ENCODE measurements around the gene ALX3. TPM values are rescaled to one million over a fixed set of nuclear protein-coding genes. Genes with fewer than 3 reads are reported as not detected.

The ALX3 gene
- total and polyA plus RNA-seq, 5 experiments from 2014 or later: not detected

DNA sequence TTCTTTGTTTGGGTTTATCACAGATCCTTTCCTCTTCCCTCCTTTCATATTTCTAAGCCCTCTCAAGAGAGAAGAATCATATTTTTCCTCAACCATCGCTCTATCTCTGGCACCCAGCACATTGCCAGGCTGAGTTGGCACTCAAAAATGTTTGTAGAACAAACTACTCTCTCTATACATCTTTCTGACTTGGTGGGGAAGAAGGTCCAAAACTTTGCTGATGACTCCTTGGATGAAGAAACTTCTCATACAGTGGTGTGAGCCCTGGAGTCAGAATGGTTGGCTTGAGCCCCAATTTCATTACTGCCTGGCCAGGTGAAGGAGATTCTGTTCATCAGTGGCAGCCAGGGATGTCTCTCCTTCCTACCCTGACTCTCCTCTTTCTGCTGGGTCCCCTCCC lies 11.9 kb downstream of the ALX3 start:
- DNase-seq (no peak), ATAC-seq (no peak)
- Mint-ChIP-seq H3K4me1 (peaks cover 0 to 6% (median 3%) of the 10 kb centered on the region in 4 donors), H3K36me3 (peaks cover 0 to 52% (median 6%) of the 10 kb centered on the region in 3 donors), H3K9me3 (no peaks in the 10 kb centered on the region), H3K27ac (peak overlapping the region in 3 of 10 donors; percentile 11 to 41 (median 34)), H3K27me3 (no peaks in the 10 kb centered on the region), H3K4me3 (no peak overlapping the region)
- POLR2A ChIA-PET: no interaction called here

DNA sequence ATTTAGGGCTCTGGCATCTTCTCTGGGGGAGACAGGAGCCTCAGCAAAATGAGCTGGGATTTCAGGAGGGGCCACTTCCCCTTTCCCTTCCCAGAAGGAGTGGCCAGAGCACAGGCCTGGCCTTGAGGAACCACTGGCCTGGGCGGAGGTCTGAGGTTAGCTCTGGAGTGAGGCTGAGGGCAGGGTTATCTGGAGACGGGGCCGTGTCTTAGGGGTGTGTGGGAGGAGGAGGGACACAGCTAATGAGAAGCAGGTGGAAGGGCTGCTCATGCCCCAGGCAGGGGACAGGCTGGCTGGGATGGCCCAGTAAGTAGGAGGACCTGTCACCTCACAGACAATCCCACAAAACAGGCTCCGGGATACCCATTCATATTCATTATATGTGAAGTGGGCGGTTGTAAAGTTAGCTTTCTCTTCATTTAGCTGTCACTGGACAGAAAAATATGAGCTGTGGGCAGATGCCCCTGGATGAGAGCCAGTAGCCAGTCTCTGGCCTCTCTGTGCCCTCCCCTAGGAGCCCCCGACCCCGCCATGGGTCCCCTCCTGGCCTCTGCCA lies 12.4 kb downstream of the ALX3 start:
- POLR2A ChIA-PET: no interaction called here
- H3K4me1 Mint-ChIP-seq: peaks cover 0 to 7% (median 4%) of the 10 kb centered on the region in 4 donors
- no peaks in the 10 kb centered on the region for H3K9me3 Mint-ChIP-seq
- peak overlapping the region in 1 of 10 donors; percentile 21 for H3K27ac Mint-ChIP-seq
- ATAC-seq (no peak), DNase-seq (no peak)
- peaks cover 0 to 57% (median 6%) of the 10 kb centered on the region in 3 donors for H3K36me3 Mint-ChIP-seq
- H3K4me3 Mint-ChIP-seq: no peak overlapping the region
- no peaks in the 10 kb centered on the region for H3K27me3 Mint-ChIP-seq

DNA sequence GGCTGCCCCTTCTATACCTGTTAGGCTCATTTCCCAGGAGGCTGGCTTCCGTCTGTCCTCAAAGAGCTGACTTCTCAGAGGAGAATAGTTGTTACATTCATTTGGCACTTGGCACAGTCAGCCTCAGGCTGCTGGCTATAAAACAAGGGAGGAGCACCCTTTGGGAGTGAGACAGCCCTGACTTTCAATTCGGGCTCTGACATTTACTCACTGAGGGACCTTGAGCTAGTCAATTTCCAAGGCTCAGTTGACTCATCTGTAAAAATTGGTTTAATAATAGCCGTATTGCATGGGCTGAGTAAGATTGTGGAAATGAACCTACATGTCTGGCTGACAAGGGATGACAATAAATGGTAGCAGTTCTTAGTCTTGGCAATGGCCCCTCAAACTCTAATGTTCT lies 13.7 kb downstream of the ALX3 start:
- no peak overlapping the region for H3K27ac Mint-ChIP-seq
- ATAC-seq (no peak), DNase-seq (no peak)
- no peaks in the 10 kb centered on the region for H3K9me3 Mint-ChIP-seq
- H3K4me3 Mint-ChIP-seq: no peak overlapping the region
- H3K4me1 Mint-ChIP-seq: peaks cover 0 to 11% (median 3%) of the 10 kb centered on the region in 4 donors
- POLR2A ChIA-PET: no interaction called here
- peaks cover 0 to 70% (median 9%) of the 10 kb centered on the region in 3 donors for H3K36me3 Mint-ChIP-seq
- no peaks in the 10 kb centered on the region for H3K27me3 Mint-ChIP-seq

DNA sequence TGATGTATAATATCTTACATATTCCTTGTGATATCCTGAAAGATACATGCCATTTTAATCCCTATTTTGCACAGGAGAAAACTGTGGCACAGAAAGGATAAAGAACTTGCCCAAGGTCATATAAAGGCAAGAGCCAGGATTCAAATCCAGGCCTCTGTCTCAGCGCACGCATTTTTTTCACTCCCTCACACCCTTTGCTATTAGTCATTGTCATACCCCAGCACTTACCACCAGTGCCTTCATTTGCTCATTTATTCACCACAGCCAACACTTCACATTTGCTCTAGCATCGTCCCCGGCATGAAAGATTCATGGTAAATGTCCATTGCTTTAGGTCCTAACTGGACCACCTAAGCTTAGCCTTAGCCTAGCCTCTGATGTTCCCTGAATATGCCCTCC lies 14.2 kb downstream of the ALX3 start:
- Mint-ChIP-seq H3K36me3 (peaks cover 0 to 75% (median 9%) of the 10 kb centered on the region in 3 donors), H3K27me3 (no peaks in the 10 kb centered on the region), H3K9me3 (no peaks in the 10 kb centered on the region), H3K4me1 (peaks cover 0 to 11% (median 3%) of the 10 kb centered on the region in 4 donors), H3K4me3 (no peak overlapping the region), H3K27ac (no peak overlapping the region)
- POLR2A ChIA-PET: no interaction called here
- no peak for ATAC-seq
- no peak for DNase-seq

DNA sequence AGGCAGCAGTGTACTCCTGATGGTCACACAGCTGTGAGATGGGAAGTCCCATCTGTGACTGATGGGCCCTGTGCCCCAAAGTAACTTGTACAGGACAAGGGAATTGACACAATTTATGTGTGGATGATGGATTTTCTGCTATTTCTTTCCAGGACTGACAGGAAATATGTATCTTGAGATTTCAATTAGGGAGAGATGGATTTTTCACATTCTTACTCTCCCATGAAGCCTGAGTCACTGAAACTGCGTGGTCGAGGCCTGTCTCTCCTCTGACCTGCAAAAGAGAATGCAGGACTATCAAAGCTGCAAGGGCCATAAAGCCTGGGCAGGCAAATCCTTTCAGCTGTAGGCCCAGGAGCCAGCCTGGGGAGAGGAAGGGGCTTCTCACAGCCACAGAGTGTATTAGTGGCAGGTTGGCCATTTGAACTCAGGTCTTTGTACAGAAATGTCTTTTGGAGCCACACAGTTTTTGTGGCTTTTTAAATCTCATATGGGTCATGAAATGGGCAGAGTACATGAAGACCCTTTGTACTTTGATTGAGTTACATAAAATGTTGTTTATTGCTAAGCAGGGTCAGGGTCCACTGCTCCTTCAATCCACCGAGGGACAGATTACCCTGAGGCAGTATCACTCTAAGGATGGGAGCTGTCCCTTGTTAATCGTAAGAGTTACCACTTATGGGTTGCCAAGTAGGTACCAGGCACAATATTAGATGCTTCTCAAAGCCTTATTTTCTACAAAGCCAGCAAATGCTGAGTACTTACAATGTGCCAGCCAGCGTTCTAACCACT lies 14.8 kb downstream of the ALX3 start:
- Mint-ChIP-seq H3K27ac (peak overlapping the region in 3 of 10 donors; percentile 8 to 65 (median 48)), H3K4me3 (no peak overlapping the region), H3K27me3 (no peaks in the 10 kb centered on the region), H3K36me3 (peaks cover 0 to 81% (median 9%) of the 10 kb centered on the region in 3 donors), H3K4me1 (peaks cover 0 to 11% (median 3%) of the 10 kb centered on the region in 4 donors), H3K9me3 (no peaks in the 10 kb centered on the region)
- DNase-seq (no peak), ATAC-seq (no peak)
- POLR2A ChIA-PET: no interaction called here

DNA sequence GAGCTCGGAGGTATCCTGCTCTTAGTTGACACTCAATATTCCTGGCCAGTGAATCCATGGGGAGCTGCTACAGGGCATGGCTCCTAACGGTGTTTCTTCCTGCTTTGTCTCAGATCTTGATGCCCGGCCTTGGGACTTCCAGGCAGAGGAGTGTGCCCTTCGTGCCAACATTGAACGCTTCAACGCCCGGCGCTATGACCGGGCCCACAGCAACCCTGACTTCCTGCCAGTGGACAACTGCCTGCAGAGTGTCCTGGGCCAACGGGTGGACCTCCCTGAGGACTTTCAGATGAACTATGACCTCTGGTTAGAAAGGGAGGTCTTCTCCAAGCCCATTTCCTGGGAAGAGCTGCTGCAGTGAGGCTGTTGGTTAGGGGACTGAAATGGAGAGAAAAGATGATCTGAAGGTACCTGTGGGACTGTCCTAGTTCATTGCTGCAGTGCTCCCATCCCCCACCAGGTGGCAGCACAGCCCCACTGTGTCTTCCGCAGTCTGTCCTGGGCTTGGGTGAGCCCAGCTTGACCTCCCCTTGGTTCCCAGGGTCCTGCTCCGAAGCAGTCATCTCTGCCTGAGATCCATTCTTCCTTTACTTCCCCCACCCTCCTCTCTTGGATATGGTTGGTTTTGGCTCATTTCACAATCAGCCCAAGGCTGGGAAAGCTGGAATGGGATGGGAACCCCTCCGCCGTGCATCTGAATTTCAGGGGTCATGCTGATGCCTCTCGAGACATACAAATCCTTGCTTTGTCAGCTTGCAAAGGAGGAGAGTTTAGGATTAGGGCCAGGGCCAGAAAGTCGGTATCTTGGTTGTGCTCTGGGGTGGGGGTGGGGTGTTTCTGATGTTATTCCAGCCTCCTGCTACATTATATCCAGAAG lies 16.7 kb downstream of the ALX3 start:
- peaks cover 0 to 97% (median 15%) of the 10 kb centered on the region in 3 donors for H3K36me3 Mint-ChIP-seq
- H3K9me3 Mint-ChIP-seq: no peaks in the 10 kb centered on the region
- no peaks in the 10 kb centered on the region for H3K27me3 Mint-ChIP-seq
- peak overlapping the region in 1 of 10 donors; percentile 38 for H3K27ac Mint-ChIP-seq
- ATAC-seq (peak; percentile 78 to 83), DNase-seq (peak; percentile 35 to 76 (median 60))
- POLR2A ChIA-PET: interaction anchor here (0.6 kb wide), 1 partner anchor 19 kb away, joined by 5 read pairs; no protein-coding TSS in a partner anchor
- peaks cover 0 to 11% (median 3%) of the 10 kb centered on the region in 4 donors for H3K4me1 Mint-ChIP-seq
- H3K4me3 Mint-ChIP-seq: no peak overlapping the region

DNA sequence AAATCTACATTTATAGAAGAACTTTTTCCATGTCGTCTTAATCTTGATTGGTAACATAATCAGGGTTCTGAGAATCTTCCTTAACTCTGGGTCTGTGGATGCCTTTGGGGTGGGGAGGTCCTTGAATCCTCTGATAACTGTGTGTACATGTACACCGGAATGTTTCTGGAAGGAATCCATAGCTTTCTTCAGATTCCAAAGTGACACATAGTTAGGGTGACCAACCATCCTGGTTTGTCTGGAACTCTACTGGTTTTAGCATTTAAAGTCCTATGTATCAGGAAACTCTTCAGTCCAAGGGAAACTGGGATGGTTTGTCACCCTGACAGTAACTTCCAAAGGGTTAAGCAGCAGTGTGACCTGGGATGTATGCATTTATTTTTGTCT lies 19.2 kb downstream of the ALX3 start:
- DNase-seq (no peak), ATAC-seq (no peak)
- Mint-ChIP-seq H3K36me3 (peaks cover 0 to 99% (median 26%) of the 10 kb centered on the region in 3 donors), H3K4me3 (no peak overlapping the region), H3K4me1 (peaks cover 0 to 12% (median 4%) of the 10 kb centered on the region in 4 donors), H3K9me3 (no peaks in the 10 kb centered on the region), H3K27me3 (no peaks in the 10 kb centered on the region), H3K27ac (peak overlapping the region in 1 of 10 donors; percentile 17)
- POLR2A ChIA-PET: interaction anchor here (1.5 kb wide), 1 partner anchor 16 kb away, joined by 6 read pairs; the partner anchor contains the start of gene STRIP1

DNA sequence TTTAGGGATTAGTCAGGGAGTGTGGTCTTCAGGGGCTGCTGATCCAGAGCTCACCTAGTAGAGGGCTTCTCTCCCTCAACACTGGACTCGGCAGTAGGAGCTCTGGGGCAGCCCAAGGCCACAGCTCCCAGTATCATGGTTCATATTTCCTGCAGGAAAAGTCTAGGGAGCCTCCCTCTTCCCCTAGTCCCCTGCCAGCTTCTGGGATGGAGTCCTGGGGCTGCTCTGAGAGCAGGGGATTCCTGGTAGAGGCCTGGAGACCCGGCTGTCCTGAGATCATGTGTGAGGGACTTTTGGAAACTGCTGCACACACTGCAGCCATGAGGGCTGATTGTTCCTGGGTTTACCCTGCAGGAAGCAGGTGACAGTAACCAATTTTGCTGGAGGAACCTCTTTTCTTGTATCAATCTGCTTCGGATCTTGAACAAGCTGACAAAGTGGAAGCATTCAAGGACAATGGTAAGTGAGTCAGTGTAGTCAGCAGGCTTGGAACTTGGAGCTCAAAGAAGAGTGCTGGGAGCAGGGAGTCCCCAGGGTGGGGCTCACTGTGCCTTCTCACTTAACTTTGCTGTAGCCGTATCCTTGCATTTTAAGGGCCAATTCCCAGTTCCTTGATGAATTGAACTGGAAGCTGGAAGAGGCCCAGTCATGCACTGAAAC lies 19.7 kb downstream of the ALX3 start:
- no peaks in the 10 kb centered on the region for H3K27me3 Mint-ChIP-seq
- no peak overlapping the region for H3K4me3 Mint-ChIP-seq
- DNase-seq: no peak
- ATAC-seq: no peak
- H3K4me1 Mint-ChIP-seq: peaks cover 0 to 12% (median 4%) of the 10 kb centered on the region in 4 donors
- H3K27ac Mint-ChIP-seq: no peak overlapping the region
- peaks cover 0 to 99% (median 32%) of the 10 kb centered on the region in 3 donors for H3K36me3 Mint-ChIP-seq
- POLR2A ChIA-PET: no interaction called here
- no peaks in the 10 kb centered on the region for H3K9me3 Mint-ChIP-seq

DNA sequence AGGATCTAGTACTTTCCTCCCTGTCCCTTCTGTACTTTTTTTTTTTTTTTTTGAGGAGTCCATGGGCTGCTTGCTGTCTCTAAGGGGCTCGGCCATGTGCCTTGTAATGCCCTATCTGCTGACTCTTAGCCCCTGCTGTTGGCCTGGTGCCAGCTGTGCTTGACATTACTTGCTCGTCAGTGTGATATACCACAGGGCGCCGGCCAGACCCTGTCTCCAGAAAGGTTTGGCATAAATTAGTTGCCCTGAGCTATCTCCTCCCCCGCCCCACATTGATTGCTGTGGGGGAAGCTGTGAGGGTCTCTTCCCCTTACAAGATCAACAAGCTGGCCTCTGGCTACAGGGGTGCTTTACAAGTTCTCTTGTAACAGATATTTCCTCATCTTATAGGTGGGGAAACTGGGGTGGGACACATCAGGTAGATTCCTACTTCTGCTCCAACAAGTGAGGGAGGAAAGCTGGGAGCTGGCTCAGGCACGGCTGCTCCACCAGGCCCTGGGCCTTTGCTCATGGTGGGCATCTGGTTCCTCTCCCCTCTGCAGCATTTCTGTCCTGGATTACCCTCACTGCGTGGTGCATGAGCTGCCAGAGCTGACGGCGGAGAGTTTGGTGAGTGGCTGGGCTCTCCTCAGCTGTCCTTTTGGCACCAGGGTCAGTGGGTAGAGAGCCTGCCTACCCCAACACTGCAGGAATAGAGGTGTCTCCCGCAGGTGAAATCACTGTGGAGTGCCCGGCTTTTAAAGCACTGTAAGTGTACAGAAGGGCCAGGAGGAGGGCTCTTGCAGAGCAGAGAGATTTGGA lies 20.5 kb downstream of the ALX3 start:
- DNase-seq: no peak
- no peak overlapping the region for H3K4me3 Mint-ChIP-seq
- POLR2A ChIA-PET: interaction anchor here (0.7 kb wide), 1 partner anchor 42 kb away, joined by 7 read pairs; no protein-coding TSS in a partner anchor
- no peak for ATAC-seq
- no peaks in the 10 kb centered on the region for H3K27me3 Mint-ChIP-seq
- H3K9me3 Mint-ChIP-seq: no peaks in the 10 kb centered on the region
- H3K36me3 Mint-ChIP-seq: peaks cover 0 to 98% (median 35%) of the 10 kb centered on the region in 3 donors
- H3K4me1 Mint-ChIP-seq: peaks cover 0 to 12% (median 4%) of the 10 kb centered on the region in 4 donors
- H3K27ac Mint-ChIP-seq: peak overlapping the region in 1 of 10 donors; percentile 18

DNA sequence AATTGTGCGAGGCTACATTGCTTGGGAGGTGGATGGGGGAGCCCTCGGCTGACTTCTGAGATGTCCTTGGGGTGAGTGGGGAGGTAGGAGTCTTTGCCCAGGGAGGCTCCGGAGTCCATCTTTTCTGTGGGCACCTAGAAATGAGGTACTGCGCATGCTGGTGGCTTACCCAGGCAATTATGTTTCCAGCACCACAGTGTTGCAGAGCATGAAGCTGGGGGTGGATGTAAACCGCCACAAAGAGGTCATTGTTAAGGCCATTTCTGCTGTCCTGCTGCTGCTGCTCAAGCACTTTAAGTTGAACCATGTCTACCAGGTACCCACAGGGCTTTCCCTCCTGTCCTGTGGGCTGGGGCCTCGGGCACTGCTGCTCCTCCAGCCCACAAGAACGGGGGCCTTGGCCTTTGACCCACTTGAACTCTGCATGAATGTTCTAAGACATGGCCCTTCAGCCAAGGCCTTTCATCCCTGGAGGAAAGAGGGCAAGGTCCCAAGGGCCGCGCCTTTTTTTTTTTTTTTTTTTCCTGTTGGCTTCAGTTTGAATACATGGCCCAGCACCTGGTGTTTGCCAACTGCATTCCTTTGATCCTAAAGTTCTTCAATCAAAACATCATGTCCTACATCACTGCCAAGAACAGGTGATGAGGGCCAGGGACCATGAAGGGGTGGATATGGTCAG lies 21.4 kb downstream of the ALX3 start:
- Mint-ChIP-seq H3K27ac (peak overlapping the region in 1 of 10 donors; percentile 4), H3K4me1 (peaks cover 0 to 12% (median 4%) of the 10 kb centered on the region in 4 donors), H3K4me3 (no peak overlapping the region), H3K36me3 (peaks cover 0 to 96% (median 39%) of the 10 kb centered on the region in 3 donors), H3K9me3 (no peaks in the 10 kb centered on the region), H3K27me3 (no peaks in the 10 kb centered on the region)
- POLR2A ChIA-PET: interaction anchor here (0.7 to 5.3 kb wide), 2 partner anchors 14 to 41 kb away, joined by 7 to 23 read pairs; partner anchors contain the start of gene STRIP1
- DNase-seq: no peak
- ATAC-seq: peak in 1 of 2 donors; percentile 30

DNA sequence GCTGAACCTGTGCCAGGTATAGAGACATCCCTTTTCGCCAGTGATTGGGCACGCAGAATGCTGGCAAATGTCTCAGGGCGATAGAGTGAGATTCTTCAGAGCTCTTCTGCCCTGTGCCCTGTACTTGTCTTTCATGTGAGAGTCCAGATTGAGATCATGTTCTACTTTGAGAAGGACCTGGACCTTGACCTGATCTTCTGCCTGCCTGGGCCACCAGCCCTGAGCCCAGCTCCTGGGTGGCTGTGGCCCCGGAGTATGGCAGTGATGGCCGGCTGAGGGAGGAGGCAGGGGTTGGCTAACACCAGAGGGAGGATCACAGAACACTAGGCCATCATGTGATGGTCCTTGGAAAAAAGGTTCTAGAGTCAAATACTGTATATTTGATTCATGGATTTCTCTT lies 22.2 kb downstream of the ALX3 start:
- POLR2A ChIA-PET: interaction anchor here (5.3 kb wide), 1 partner anchor 13 kb away, joined by 23 read pairs; the partner anchor contains the start of gene STRIP1
- Mint-ChIP-seq H3K4me3 (no peak overlapping the region), H3K36me3 (peaks cover 0 to 96% (median 40%) of the 10 kb centered on the region in 3 donors), H3K9me3 (no peaks in the 10 kb centered on the region), H3K27me3 (no peaks in the 10 kb centered on the region), H3K4me1 (peaks cover 0 to 12% (median 2%) of the 10 kb centered on the region in 4 donors), H3K27ac (peak overlapping the region in 2 of 10 donors; percentile 4 to 23)
- DNase-seq (no peak), ATAC-seq (no peak)
